DND-41 (cell line): ENCODE results near the gene CCDC63.

Experiments
- ATAC-seq: fragments of 200-7000 bp; cut with Tn5 transposase; 3 replicates; pipeline ENCODE4 v1.9.1; 2021; ENCODE audit warnings: low read depth; ENCODE audit not compliant: insufficient read depth
- DNase-seq: peaks from one replicate; pipeline ENCODE4 v3.0.0-alpha.2; 2020
- H2AFZ ChIP-seq: 2 replicates; pipeline ENCODE4 v1.6.0; 2012; ENCODE audit warnings: low read depth, low read length
- H3K27ac ChIP-seq: 2 replicates; pipeline ENCODE4 v1.5.1; 2012; ENCODE audit warnings: low read length, inconsistent platforms
- H3K27me3 ChIP-seq: fragments of 200-600 bp; sonication (generic); 2 replicates; pipeline ENCODE4 v1.6.0; 2012; ENCODE audit warnings: low read length, mild to moderate bottlenecking, inconsistent platforms; ENCODE audit not compliant: insufficient read depth, poor library complexity
- H3K36me3 ChIP-seq: 2 replicates; pipeline ENCODE4 v1.5.1; 2012; ENCODE audit warnings: low read length, inconsistent platforms; ENCODE audit not compliant: insufficient read depth
- H3K4me1 ChIP-seq: 2 replicates; pipeline ENCODE4 v1.5.1; 2012; ENCODE audit warnings: mild to moderate bottlenecking, low read length; ENCODE audit not compliant: insufficient read depth
- H3K4me2 ChIP-seq: 2 replicates; pipeline ENCODE4 v1.6.0; 2012; ENCODE audit warnings: mild to moderate bottlenecking, moderate library complexity, low read length, inconsistent platforms; ENCODE audit not compliant: insufficient read depth
- H3K4me3 ChIP-seq, 2 experiments: fragments of 200-600 bp in 1 of 2; shearing (Covaris generic) in 1 of 2; 2 replicates each; pipeline ENCODE4 v1.5.1; 2012 to 2016; ENCODE audit warnings: inconsistent platforms in 2 of 2, low read length in 2 of 2, mild to moderate bottlenecking in 2 of 2, low read depth in 1 of 2, moderate library complexity in 1 of 2
- H3K79me2 ChIP-seq: 2 replicates; pipeline ENCODE4 v1.6.0; 2012; ENCODE audit warnings: low read length, inconsistent platforms; ENCODE audit not compliant: insufficient read depth
- H3K9ac ChIP-seq: 2 replicates; pipeline ENCODE4 v1.6.0; 2012; ENCODE audit warnings: low read depth, mild to moderate bottlenecking, inconsistent platforms, low read length, moderate library complexity
- H3K9me3 ChIP-seq: 2 replicates; pipeline ENCODE4 v1.5.1; 2012; ENCODE audit warnings: low read length, moderate library complexity, mild to moderate bottlenecking, inconsistent platforms; ENCODE audit not compliant: insufficient read depth, severe bottlenecking
- H4K20me1 ChIP-seq: 2 replicates; pipeline ENCODE4 v1.6.0; 2012; ENCODE audit warnings: low read length; ENCODE audit not compliant: insufficient read depth
- CTCF ChIP-seq: IDR thresholded peaks from 2 replicates; pipeline ENCODE4 v1.5.1; 2012; ENCODE audit warnings: borderline replicate concordance, low read length, moderate library complexity, mild to moderate bottlenecking; ENCODE audit not compliant: poor library complexity, severe bottlenecking; ENCODE audit errors: extremely low read depth
- EZH2 ChIP-seq: IDR thresholded peaks from 3 replicates; pipeline ENCODE4 v1.6.1; 2012; ENCODE audit warnings: borderline replicate concordance, low read depth, mild to moderate bottlenecking, moderate library complexity, low read length, inconsistent platforms; ENCODE audit not compliant: severe bottlenecking

Gene CCDC63

DNA sequence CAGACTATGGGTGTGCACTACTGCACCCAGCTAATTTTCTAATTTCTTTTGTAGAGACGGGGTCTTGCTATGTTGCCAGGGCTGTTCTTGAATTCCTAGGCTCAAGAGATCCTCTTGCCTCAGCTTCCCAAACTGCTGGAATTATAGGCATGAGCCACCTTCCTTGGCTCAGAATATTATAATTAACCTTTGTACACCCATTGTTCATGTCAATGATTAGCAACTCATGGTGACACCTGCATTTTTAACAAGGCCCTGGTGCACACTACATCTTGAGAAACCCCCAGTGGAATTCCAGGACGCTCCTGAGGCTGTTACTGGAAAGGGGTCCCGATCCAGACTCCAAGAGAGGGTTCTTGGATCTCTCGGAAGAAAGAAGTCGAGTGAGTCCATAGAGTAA is 28.3 kb upstream of the CCDC63 start:
- Histone ChIP-seq H2AFZ (no peak overlapping the region), H3K27me3 (no peaks in the 10 kb centered on the region), H3K79me2 (no peaks in the 10 kb centered on the region), H3K4me1 (no peaks in the 10 kb centered on the region), H3K4me2 (no peak overlapping the region), H3K9ac (no peak overlapping the region), H4K20me1 (no peaks in the 10 kb centered on the region), H3K27ac (no peak overlapping the region), H3K9me3 (no peaks in the 10 kb centered on the region), H3K4me3 (no peak overlapping the region), H3K36me3 (no peaks in the 10 kb centered on the region)
- DNase-seq (no peak), ATAC-seq (no peak)
- TF ChIP-seq EZH2: no peak
- TF ChIP-seq CTCF: no peak

GRCh38 chr12:110819150-110819549 is 27.6 kb upstream of the CCDC63 start:
- Histone ChIP-seq H4K20me1 (no peaks in the 10 kb centered on the region), H2AFZ (no peak overlapping the region), H3K4me3 (no peak overlapping the region), H3K27me3 (no peaks in the 10 kb centered on the region), H3K27ac (no peak overlapping the region), H3K9ac (no peak overlapping the region), H3K4me2 (no peak overlapping the region), H3K9me3 (no peaks in the 10 kb centered on the region), H3K79me2 (no peaks in the 10 kb centered on the region), H3K36me3 (no peaks in the 10 kb centered on the region), H3K4me1 (no peaks in the 10 kb centered on the region)
- DNase-seq: no peak
- no peak for ATAC-seq
- TF ChIP-seq EZH2 (no peak), CTCF (no peak)

- no peak overlapping the region for H3K9ac ChIP-seq
- no peak overlapping the region for H3K4me3 ChIP-seq
- DNase-seq: no peak
- ATAC-seq: no peak
- H3K9me3 ChIP-seq: no peaks in the 10 kb centered on the region
- no peaks in the 10 kb centered on the region for H3K36me3 ChIP-seq
- H3K4me1 ChIP-seq: no peaks in the 10 kb centered on the region
- H4K20me1 ChIP-seq: no peaks in the 10 kb centered on the region
- H3K4me2 ChIP-seq: no peak overlapping the region
- no peak overlapping the region for H2AFZ ChIP-seq
- TF ChIP-seq CTCF (no peak), EZH2 (no peak)
- H3K27me3 ChIP-seq: peaks cover 2% of the 10 kb centered on the region
- no peaks in the 10 kb centered on the region for H3K79me2 ChIP-seq
- no peak overlapping the region for H3K27ac ChIP-seq
Observed at GRCh38 chr12:110819646-110820045, 27.1 kb upstream of the CCDC63 start.

DNA sequence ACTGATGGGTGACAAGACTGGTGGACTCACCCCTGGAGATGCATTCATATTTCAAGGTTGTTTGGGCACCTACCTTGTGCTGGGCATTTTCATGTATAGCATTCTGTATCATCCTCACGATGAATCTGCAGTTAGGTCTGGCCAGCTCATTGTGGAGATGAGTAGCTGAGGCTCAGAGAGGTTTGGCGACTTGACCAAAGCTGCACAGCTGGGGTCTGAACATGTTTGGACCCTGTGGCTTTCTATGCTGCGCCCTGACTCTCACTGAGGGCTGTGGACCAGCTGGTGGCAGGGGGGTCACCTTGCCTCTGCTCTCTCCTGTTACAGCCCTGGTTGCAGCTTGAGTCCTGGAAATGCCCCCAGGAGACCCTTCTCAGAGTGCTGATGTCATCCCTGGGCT is 24.9 kb upstream of the CCDC63 start:
- no peaks in the 10 kb centered on the region for H3K9me3 ChIP-seq
- no peaks in the 10 kb centered on the region for H3K36me3 ChIP-seq
- ATAC-seq (no peak), DNase-seq (no peak)
- no peak overlapping the region for H3K9ac ChIP-seq
- H3K4me2 ChIP-seq: no peak overlapping the region
- no peak overlapping the region for H3K27ac ChIP-seq
- H4K20me1 ChIP-seq: no peaks in the 10 kb centered on the region
- H3K27me3 ChIP-seq: peaks cover 2% of the 10 kb centered on the region
- H3K4me1 ChIP-seq: peaks cover 4% of the 10 kb centered on the region; the same call in 1 of the 2 replicates
- no peak overlapping the region for H2AFZ ChIP-seq
- TF ChIP-seq CTCF (no peak), EZH2 (no peak)
- H3K79me2 ChIP-seq: no peaks in the 10 kb centered on the region
- H3K4me3 ChIP-seq: no peak overlapping the region
